HG03039 (cell line): ENCODE data around the gene RNF220.
"Not testable (repeated sequence)": the region's sequence is repeated elsewhere in the genome, so short reads cannot be mapped to it uniquely, and the experiment has no call there.

Source experiments
- ATAC-seq: cut with Tn5 transposase; IDR thresholded peaks from one replicate; pipeline ENCODE4 v1.9.1; 2021; ENCODE audit warnings: mild to moderate bottlenecking, moderate library complexity; ENCODE audit not compliant: unreplicated experiment

The RNF220 gene

DNA sequence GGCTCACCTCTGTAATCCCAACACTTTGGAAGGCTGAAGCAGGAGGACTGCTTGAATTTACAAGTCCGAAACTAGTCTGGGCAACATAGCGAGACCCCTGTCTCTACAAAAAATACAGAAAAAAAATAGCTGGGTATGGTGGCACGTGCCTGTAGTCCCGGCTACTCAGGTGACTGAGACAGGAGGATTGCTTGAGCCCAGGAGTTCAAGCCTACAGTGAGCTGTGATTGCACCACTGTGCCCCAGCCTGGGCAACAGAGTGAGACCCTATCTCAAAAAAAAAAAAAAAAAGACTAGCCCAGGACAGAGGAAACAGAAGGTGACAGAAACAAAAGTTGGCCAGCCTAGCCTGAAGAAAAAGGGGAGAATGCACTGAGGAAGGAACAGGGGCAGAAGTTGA lies 290.6 kb downstream of the RNF220 start:
- ATAC-seq = no peak

DNA sequence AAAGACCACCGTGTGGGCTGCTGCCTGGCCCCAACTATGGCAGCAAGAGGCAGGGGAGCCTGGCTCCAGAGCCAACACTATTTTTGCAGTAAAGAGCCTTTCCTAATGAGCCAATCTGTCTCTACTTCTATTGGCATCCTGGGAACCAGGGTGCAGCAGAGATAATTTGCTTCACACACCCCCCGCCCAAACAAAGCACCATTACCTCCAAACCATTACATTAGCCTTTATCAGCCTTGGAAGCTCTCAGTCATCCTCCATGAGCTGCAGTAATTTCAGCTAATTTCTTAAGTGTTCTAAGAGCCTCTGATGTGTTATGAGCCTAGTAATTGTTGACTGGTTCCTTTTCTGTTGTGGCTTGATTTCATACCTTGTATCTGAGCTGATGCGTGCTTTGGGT lies 291.0 kb downstream of the RNF220 start:
- ATAC-seq = no peak

DNA sequence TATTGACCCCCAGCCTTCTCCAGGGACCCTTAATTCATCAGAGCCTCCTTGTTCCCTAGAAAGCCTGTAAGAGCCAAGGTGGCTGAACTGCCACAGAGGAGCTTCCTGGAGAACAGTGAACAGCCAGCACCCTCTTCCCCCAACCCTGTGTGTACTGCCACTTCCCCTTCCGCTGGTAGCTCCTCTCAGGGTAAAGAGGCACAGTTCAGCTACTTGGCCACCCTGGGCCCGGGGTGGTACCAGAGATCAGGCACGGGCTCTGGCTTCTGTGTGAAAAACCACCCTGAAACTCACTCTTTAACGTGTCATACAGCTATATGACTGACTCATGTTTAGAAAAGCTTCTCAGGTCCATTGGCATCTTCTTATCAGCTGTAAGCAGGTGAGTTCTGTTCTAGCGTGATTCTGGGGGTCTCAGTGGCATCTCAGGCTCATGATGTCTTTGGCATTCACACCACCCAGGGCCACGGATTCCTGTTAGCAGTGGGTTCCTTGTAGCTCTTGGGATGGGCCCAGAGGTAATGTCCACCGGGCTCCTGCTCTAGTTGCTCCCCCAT lies 291.8 kb downstream of the RNF220 start:
- ATAC-seq = no peak

DNA sequence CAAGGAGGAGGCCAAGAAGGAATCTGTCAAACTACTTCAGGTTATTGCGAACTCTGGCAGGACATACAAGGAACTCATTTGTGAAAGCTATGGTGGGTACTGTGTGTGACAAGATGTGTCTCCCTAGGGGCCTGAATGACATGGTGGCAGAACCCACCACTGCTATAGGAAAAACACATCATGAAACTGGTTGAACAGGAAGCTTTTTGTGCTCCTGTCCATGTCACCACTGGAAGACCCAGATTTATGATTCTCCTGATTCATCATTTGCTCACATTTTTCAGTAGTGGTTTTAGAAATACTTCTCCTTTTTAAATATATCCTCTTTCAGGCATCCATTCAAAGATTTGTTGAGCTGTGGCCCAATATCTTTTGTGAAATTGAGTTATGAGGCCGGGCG lies 293.1 kb downstream of the RNF220 start:
- no peak for ATAC-seq

DNA sequence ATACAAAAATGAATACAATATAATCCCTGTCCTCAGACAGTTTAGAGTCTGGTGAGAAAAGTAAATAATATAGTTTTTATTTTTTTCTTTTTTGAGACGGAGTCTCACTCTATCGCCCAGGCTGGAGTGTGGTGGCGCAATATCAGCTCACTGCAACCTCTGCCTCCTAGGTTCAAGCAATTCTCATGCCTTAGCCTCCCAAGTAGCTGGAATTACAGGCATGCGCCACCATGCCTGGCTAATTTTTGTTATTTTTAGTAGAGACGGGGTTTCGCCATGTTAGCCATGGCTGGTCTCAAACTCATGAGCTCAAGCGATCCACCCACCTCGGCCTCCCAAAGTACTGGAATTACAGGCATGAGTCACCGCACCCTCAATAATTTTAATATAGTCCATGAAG lies 294.3 kb downstream of the RNF220 start:
- not testable (repeated sequence) for ATAC-seq

DNA sequence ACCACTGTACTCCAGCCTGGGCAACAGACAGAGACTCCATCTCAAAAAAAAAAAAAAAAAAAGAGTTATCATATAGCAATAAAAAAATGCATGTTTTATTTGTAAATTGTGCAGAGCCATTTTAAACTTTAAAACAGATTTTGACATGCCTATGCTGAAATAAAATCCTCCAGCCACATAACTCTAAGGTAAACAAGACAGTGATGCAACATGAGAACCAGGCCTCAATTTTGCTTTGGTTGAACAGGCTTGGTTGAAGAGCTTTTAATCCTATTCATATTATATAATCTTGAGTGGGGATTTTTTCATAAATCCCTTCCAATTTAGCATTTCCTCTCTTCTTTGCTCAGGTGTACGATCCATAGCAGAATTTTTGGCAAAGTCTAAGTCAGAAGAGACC lies 295.5 kb downstream of the RNF220 start:
- no peak for ATAC-seq

DNA sequence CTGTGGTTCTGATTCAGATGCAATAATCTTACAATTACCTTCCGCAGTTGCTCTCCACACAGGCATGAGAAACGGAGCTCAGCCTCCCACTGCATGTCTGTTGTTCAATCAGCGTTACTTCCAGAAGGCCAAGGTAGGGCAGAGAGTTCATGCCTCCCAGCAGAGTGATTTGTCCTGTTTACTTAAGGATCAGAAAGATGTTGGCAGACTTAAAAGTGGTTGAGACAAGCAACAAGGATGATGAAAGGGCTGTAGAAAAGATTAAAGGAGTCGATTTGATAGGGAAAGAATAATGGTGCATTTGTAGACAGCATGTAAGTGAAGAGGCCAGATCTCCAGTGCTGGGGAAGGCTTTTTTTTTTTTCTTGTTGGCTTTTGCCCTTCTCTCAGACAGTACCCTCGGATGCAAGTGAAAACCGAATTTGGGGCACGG lies 296.1 kb downstream of the RNF220 start:
- no peak for ATAC-seq
